GM19324 (cell line): Measurements from ENCODE around the gene PIM3.

Experiments used
- ATAC-seq: cut with Tn5 transposase; IDR thresholded peaks from one replicate; pipeline ENCODE4 v1.9.1; 2021; ENCODE audit warnings: mild to moderate bottlenecking, moderate library complexity; ENCODE audit not compliant: unreplicated experiment, low FRiP score

Gene PIM3

GRCh38 chr22:49960159-49961004, at the start of gene PIM3:
Gene PIM3 (plus strand): TSS chr22:49960772. CDS start chr22:49960948, 176 bp downstream.
- peak; percentile 71 for ATAC-seq

DNA sequence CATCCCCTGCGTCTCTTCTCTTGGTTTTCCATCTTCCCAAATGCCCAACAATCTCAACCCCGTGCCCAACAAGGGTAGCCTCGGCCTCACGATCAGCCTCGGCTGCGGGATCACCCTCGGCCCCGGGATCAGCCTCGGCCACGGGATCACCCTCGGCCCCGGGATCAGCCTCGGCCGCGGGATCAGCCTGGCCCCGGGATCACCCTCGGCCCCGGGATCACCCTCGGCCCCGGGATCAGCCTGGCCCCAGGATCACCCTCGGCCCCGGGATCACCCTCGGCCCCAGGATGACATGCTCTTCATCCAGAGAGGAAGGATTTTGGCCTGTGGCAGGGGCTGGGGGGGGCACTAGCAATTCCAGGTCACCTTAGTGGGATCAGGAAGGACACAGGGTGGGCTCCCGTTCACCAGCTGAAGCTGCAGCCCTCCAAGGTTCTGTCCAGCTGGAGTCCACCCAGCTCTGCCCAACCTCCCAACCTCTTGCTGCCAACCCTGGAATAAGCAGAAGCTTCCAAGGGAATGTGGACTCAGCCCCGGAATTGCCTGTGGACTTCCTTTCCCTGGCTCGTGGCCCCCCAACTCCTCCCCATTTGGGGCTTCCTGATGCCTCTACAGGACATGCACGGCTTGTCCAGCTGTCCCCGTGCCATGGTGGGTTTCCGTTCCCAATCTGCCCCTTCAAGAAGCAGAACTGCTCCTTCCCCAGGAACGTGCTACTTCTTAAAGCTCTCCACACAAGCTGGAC, 48.5 kb upstream of the PIM3 start:
- no peak for ATAC-seq

DNA sequence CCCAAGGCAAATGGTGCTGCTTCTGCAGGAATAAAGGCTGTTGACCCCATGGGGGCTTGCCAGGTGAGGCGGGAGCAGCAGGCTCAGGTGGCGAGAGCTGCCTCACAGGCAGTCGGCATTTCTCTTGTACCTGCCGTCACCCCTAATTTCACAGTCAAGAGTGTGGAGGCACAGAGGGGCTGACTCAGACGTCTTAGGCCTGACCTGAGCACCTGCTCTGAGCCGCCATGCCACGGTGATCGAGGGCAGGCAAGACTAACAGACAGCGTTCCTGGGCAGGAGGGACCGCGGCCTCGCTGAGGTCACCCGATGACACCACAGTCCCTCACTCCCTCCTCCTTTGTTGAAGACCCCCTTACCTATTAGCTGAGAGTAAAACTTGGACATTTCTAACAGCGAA, 47.5 kb upstream of the PIM3 start:
- no peak for ATAC-seq

DNA sequence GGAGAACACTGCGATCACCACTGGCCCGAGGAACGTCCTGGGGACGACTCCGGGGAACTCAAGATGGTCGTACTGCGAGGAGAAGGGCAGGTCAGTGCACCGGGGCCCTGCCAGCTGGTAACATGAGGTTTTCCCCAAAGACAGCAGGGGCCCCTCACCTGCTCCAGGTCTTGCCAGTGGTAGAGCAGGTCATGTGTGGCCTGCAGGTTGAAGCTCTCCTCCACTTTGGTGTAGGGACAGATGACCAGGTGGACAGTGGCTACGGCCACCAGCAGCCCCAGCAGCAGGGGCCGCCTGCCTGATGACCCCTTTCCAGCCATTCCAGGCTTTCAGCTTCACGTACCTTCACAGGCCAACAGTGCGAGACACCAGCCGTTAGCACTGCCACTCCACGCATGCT, 47.1 kb upstream of the PIM3 start:
- no peak for ATAC-seq

DNA sequence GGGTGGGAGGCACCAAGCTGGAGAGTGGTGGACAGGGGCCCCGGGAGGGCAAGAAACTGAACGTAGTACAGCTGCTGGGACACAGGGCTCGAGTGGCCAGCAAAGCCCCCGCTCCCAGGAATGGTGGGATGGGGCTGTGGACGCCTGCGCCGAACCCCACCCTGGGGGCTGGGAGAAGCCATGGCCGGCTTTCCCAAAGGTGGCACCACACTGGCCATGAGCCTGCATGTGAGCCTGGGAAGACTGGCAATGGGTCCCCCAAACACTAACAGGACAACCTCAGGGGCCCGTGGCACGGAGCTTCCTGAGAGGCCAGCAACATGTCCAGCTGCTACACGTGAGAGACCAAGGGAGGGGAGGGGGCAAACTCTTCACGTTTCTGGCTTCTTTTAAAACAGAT, 46.3 kb upstream of the PIM3 start:
- ATAC-seq = no peak

DNA sequence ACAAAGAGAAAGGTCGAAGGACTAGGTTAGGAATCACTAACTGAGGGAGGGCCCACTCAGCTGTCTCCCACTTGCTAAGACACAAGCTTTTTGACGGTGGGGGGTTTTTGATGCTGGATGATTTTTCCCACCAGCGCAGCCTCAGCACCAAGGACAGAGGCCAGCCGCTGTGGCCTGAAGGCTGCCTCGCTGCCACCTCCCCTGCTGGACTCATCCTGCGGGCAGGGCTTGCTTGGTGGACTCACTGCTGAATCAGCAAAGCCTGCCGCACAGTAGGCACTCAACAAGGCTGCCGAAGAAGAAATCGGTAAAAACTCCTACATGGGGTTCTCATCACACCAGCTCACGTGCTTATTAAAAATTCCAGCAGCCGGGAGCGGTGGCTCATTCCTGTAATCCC, 45.0 kb upstream of the PIM3 start:
- no peak for ATAC-seq

DNA sequence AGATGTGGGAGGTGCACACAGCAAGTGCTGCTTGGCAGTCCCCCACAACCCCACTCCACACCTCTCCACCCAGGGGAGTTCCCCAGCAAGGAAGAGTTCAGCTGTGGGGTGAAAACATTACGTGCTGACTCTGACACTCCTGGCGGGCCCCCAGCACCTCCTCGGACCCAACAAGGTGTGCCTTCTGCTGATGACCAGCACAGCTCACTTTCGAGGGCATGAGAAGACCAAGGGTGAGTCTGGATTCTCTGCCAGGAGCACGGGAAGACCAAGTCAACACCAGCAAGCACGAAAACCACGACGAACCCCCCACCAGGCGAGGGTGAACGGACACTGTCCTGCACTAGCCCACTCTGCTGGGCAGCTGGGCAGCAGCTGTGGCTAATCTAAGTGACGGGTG, 43.7 kb upstream of the PIM3 start:
- ATAC-seq = no peak

DNA sequence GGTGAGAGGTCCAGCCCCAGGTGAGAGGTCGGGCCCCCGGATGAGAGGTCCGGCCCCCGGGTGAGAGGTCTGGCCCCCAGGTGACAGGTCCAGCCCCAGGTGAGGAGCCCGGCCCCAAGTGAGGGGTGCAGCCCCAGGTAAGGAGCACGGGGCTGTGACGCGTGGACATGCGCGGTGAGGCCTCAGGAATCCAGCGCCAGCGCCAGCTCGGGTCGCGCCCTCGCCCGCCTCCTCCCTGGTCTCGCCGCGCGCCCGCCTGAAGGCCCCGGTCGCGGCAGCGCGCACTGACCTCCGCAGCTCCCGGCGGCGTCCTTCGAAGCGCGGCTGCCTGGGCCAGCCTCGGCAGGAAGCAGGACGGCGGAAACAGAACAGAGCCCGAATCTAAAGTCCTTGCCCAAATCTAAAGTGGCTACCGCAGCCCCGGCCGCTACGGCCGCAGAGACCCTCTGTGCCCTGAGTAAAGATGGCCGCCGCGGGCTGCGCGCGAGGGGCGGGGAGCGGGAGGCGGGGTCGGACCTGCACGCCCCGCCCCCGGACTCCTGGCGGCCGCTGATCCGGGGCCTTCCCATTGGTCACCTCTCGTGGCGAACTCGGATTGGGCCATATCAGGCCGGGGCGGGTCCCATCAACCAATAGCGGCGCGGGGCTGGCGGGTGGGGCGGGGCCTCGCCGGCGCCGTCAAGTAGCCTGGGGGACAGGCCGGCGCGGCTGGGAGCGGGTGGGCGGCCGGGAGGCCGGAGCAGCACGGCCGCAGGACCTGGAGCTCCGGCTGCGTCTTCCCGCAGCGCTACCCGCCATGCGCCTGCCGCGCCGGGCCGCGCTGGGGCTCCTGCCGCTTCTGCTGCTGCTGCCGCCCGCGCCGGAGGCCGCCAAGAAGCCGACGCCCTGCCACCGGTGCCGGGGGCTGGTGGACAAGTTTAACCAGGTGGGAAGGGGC, 42.3 kb upstream of the PIM3 start, which contains the start of the genes ALG12 and CRELD2:
TSS of gene ALG12 (minus strand) at position 465 of the 937 bp plus-strand sequence. CDS start 4,673 bp downstream, outside the sequence.
TSS of gene CRELD2 (plus strand) at position 661 of the 937 bp plus-strand sequence. CDS start at position 797, 136 bp downstream.
- peak; percentile 90 for ATAC-seq

DNA sequence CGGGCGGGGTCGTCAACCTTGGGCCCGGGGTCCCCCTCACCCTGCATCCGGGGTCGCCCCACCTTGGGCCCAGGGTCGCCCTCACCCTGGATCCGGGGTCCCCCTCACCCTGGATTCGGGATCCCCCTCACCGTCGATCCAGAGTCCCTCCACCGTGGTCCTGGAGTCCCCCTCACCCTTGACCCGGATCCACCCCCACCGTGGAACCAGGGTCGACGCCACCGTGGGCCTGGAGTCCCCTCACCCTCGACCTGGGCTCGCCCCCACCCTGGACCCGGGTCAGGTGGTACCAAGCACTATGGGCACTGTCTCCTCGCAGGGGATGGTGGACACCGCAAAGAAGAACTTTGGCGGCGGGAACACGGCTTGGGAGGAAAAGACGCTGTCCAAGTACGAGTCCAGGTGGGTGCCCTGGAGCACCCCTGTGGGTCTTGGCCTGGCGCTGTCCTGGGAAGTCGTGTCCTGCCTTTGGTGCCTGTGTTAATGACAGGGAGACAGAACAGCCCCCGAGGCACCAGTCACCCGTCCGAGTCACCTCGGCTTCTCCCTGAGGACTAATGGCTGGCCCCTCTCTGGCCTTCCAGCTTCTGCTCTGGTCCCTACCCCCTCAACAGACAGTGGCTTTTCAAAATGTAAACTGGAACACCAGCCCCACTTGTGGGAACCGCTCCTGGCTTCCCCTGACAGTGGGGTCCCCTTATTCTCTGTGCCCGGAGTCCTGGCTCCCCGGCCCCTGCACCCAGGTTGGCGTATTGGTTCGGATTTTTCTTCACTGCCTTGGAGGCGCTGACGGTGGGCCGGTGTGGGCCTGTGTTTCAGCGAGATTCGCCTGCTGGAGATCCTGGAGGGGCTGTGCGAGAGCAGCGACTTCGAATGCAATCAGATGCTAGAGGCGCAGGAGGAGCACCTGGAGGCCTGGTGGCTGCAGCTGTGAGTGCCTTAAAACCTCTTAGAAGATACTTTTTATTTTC, 41.4 kb upstream of the PIM3 start:
- no peak for ATAC-seq

- ATAC-seq = no peak
Observed at GRCh38 chr22:49920859-49921258, 39.7 kb upstream of the PIM3 start.

GRCh38 chr22:49921508-49922278, 38.9 kb upstream of the PIM3 start:
- no peak for ATAC-seq

GRCh38 chr22:49922484-49922883, 38.1 kb upstream of the PIM3 start:
- no peak for ATAC-seq

GRCh38 chr22:49922926-49923325, 37.6 kb upstream of the PIM3 start:
- ATAC-seq = no peak

- no peak for ATAC-seq
Observed at GRCh38 chr22:49923445-49923844, 37.1 kb upstream of the PIM3 start.

- no peak for ATAC-seq
Observed at GRCh38 chr22:49924113-49924833, 36.3 kb upstream of the PIM3 start.

DNA sequence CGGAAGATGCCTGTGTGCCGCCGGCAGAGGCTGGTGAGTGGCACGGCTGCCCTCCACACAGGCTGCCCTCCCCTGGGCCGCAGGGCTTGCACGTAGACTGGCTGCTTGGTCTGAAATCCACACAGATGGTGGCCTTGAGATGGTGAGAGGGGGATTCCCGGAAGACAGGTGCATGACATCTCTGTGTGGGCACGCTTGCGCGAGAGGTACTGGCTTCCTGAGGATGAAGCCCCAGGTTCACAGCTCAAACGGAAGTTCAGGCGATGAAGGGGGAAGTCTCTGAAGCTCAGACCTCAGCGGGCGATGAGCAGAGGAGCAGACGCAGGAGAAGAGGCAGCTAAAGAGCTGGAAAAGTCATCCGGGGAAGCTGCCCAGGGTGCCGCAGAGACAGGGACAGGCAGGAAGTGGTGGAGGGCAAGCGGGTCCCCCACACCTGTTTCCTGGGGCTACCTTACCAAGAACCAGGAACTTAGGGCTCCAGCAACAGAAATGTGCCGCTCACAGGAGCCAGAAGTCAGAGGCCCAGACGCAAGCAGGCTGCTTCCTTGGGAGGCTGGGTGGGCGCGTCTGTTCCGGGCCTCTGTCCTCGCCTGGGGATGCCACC, 34.9 kb upstream of the PIM3 start:
- ATAC-seq = no peak

GRCh38 chr22:49926916-49927315, 33.7 kb upstream of the PIM3 start:
- no peak for ATAC-seq
